Measurements from ENCODE around the gene ABLIM1. TPM values are rescaled to one million over a fixed set of nuclear protein-coding genes. Genes with fewer than 3 reads are reported as not detected.
A peak's percentile ranks its signal among the peaks of the same experiment; 100 is the strongest.

ABLIM1 gene
- total and polyA plus RNA-seq, 4 donors, result 20.0 to 135 (median 59.9) TPM

- Histone ChIP-seq H3K27ac (ENCODE audit: low read depth in 1 of 2, low read length in 1 of 2) (peak overlapping the region; percentile 24 to 96), H3K9me3 (ENCODE audit: control insufficient read depth in 4 of 4, insufficient read depth in 3 of 4, low read length in 3 of 4) (peaks cover 0 to under 1% (median 0%) of the 10 kb centered on the region in 4 donors), H3K4me1 (ENCODE audit: control insufficient read depth in 5 of 5, insufficient read depth in 5 of 5, low read length in 5 of 5) (peaks cover 9 to 33% (median 24%) of the 10 kb centered on the region in 5 donors), H3K27me3 (ENCODE audit: control insufficient read depth in 3 of 3, insufficient read depth in 3 of 3, low read length in 2 of 3) (peaks cover 0 to 6% (median 0%) of the 10 kb centered on the region in 3 donors), H3K36me3 (ENCODE audit: control insufficient read depth in 4 of 4, insufficient read depth in 4 of 4, low read length in 4 of 4) (peaks cover 0 to 7% (median 0%) of the 10 kb centered on the region in 4 donors), H3K9ac (ENCODE audit: insufficient read depth in 1 of 2, low read length in 2 of 2) (no peak overlapping the region), H3K4me3 (no peak overlapping the region)
- WGBS, 2 donors, result 84 to 89% methylated on average over 9 of the region's 9 CpGs
- TF ChIP-seq CTCF (IDR thresholded peaks at IDR 0.05; ENCODE audit: control extremely low read depth, extremely low read depth), result no peak
- ATAC-seq (ENCODE audit: insufficient read depth, low FRiP score), result no peak
- no peak for DNase-seq
These were observed 28.8 kb downstream of the ABLIM1 start for GRCh38 chr10:114629083-114629823.

- ATAC-seq (ENCODE audit: insufficient read depth, low FRiP score) (no peak), DNase-seq (no peak)
- no peak overlapping the region for H3K9ac ChIP-seq (ENCODE audit: insufficient read depth in 1 of 2, low read length in 2 of 2)
- peaks cover 0 to 6% (median 0%) of the 10 kb centered on the region in 3 donors for H3K27me3 ChIP-seq (ENCODE audit: control insufficient read depth in 3 of 3, insufficient read depth in 3 of 3, low read length in 2 of 3)
- no peak for TF ChIP-seq CTCF (IDR thresholded peaks at IDR 0.05; ENCODE audit: control extremely low read depth, extremely low read depth)
- peaks cover 8 to 33% (median 19%) of the 10 kb centered on the region in 5 donors for H3K4me1 ChIP-seq (ENCODE audit: control insufficient read depth in 5 of 5, insufficient read depth in 5 of 5, low read length in 5 of 5)
- peak overlapping the region in 1 of 2 donors; percentile 71 for H3K27ac ChIP-seq (ENCODE audit: low read depth in 1 of 2, low read length in 1 of 2)
- H3K4me3 ChIP-seq, result no peak overlapping the region
- peaks cover 0 to 3% (median 0%) of the 10 kb centered on the region in 4 donors for H3K9me3 ChIP-seq (ENCODE audit: control insufficient read depth in 4 of 4, insufficient read depth in 3 of 4, low read length in 3 of 4)
- peaks cover 0 to 7% (median 0%) of the 10 kb centered on the region in 4 donors for H3K36me3 ChIP-seq (ENCODE audit: control insufficient read depth in 4 of 4, insufficient read depth in 4 of 4, low read length in 4 of 4)
- WGBS, 2 donors, result 96 to 97% methylated on average over 3 of the region's 3 CpGs
These were observed 30.0 kb downstream of the ABLIM1 start for GRCh38 chr10:114628106-114628505.

GRCh38 chr10:114626841-114627240 lies 31.2 kb downstream of the ABLIM1 start:
- no peak for TF ChIP-seq CTCF (IDR thresholded peaks at IDR 0.05; ENCODE audit: control extremely low read depth, extremely low read depth)
- H3K27me3 ChIP-seq (ENCODE audit: control insufficient read depth in 3 of 3, insufficient read depth in 3 of 3, low read length in 2 of 3), result peaks cover 0 to 6% (median 0%) of the 10 kb centered on the region in 3 donors
- no peak overlapping the region for H3K4me3 ChIP-seq
- no peak for ATAC-seq (ENCODE audit: insufficient read depth, low FRiP score)
- peaks cover 0 to 7% (median 0%) of the 10 kb centered on the region in 4 donors for H3K36me3 ChIP-seq (ENCODE audit: control insufficient read depth in 4 of 4, insufficient read depth in 4 of 4, low read length in 4 of 4)
- peaks cover 0 to 3% (median 0%) of the 10 kb centered on the region in 4 donors for H3K9me3 ChIP-seq (ENCODE audit: control insufficient read depth in 4 of 4, insufficient read depth in 3 of 4, low read length in 3 of 4)
- peak overlapping the region in 1 of 2 donors; percentile 71 for H3K27ac ChIP-seq (ENCODE audit: low read depth in 1 of 2, low read length in 1 of 2)
- peaks cover 0 to 34% (median 9%) of the 10 kb centered on the region in 5 donors for H3K4me1 ChIP-seq (ENCODE audit: control insufficient read depth in 5 of 5, insufficient read depth in 5 of 5, low read length in 5 of 5)
- no peak overlapping the region for H3K9ac ChIP-seq (ENCODE audit: insufficient read depth in 1 of 2, low read length in 2 of 2)
- no peak for DNase-seq
- WGBS, 2 donors, result 94 to 97% methylated on average over 1 of the region's 1 CpG
